OCI-M1 (cell line): ENCODE measurements around the gene CHRND.

Source experiments
- DNase-seq: peaks from one replicate; lab custom pipeline; 2025; lab: John Stamatoyannopoulos, UW

The CHRND gene

GRCh38 chr2:232503809-232504323, 22.1 kb upstream of the CHRND start:
- no peak for DNase-seq

GRCh38 chr2:232504438-232504837, 21.5 kb upstream of the CHRND start:
- no peak for DNase-seq

- no peak for DNase-seq
These were observed 20.1 kb upstream of the CHRND start for GRCh38 chr2:232505856-232506255.

GRCh38 chr2:232506709-232507108, 19.3 kb upstream of the CHRND start:
- no peak for DNase-seq

GRCh38 chr2:232508251-232508650, 17.7 kb upstream of the CHRND start:
- DNase-seq: no peak

GRCh38 chr2:232511336-232511890, 14.5 kb upstream of the CHRND start:
- DNase-seq: no peak

- DNase-seq: no peak
These were observed 13.4 kb upstream of the CHRND start for GRCh38 chr2:232512602-232513001.

GRCh38 chr2:232513353-232513752, 12.6 kb upstream of the CHRND start:
- DNase-seq: no peak

GRCh38 chr2:232515639-232516038, 10.3 kb upstream of the CHRND start:
- DNase-seq: no peak

GRCh38 chr2:232516551-232516950, 9.4 kb upstream of the CHRND start:
- no peak for DNase-seq

GRCh38 chr2:232518844-232519243, 7.1 kb upstream of the CHRND start:
- DNase-seq: no peak

- DNase-seq: no peak
These were observed 6.2 kb upstream of the CHRND start, which contains the start of gene PRSS56 for GRCh38 chr2:232519581-232520438. Gene PRSS56 (plus strand): TSS chr2:232520388. CDS start chr2:232520599, 211 bp downstream.

- no peak for DNase-seq
These were observed 5.5 kb upstream of the CHRND start for GRCh38 chr2:232520489-232520888.

- no peak for DNase-seq
These were observed 4.9 kb upstream of the CHRND start for GRCh38 chr2:232521098-232521497.

- peak; percentile 41 for DNase-seq
These were observed 3.9 kb upstream of the CHRND start for GRCh38 chr2:232521959-232522622.

- DNase-seq: no peak
These were observed 3.1 kb upstream of the CHRND start for GRCh38 chr2:232522623-232523401.

GRCh38 chr2:232523402-232523681, 2.6 kb upstream of the CHRND start:
- DNase-seq: no peak

GRCh38 chr2:232523682-232524597, 2.0 kb upstream of the CHRND start:
- DNase-seq: peak; percentile 16

- DNase-seq: no peak
These were observed 1.2 kb upstream of the CHRND start for GRCh38 chr2:232524771-232525170.

GRCh38 chr2:232525199-232525598, 761 bp upstream of the CHRND start:
- DNase-seq: no peak

- DNase-seq: no peak
These were observed 497 bp downstream of the CHRND start for GRCh38 chr2:232526372-232526941.
